Measurements from ENCODE around the gene RNF223.

DNA sequence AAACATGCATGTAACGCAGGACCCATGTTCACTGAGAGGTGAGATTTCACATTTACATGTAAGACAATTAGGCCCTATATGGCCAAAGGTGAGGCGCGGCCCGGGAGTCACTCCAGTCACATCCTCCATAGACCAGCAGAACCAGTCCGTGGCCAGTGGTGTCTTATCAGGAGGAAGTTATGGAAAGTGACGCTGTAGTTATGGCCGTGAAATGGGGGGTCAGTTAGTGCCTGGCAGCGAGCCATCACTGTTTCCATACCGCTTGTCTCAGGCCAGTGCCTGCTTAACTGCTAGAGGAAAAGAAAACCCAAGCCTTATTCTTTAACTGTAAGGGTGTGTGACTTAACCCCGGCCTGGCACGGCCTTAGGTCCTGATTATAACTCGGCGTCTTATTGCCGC, 35.6 kb upstream of the RNF223 start:
- no peak for TF ChIP-seq SUZ12 (IDR thresholded peaks at IDR 0.05)
- TF ChIP-seq BHLHE40 (IDR thresholded peaks at IDR 0.05; ENCODE audit: borderline replicate concordance): no peak
- no peak for TF ChIP-seq ELF4 (IDR thresholded peaks at IDR 0.05)
- no peak for TF ChIP-seq FOXM1 (IDR thresholded peaks at IDR 0.05; ENCODE audit: borderline replicate concordance)
- no peak for TF ChIP-seq SP1 (IDR thresholded peaks at IDR 0.05)
- TF ChIP-seq LEF1 (IDR thresholded peaks at IDR 0.05; ENCODE audit: borderline replicate concordance): no peak
- no peak for TF ChIP-seq HDGF (IDR thresholded peaks at IDR 0.05; ENCODE audit: borderline replicate concordance)
- TF ChIP-seq TARDBP (IDR thresholded peaks at IDR 0.05): no peak
- TF ChIP-seq FOXA1 (IDR thresholded peaks at IDR 0.05): no peak
- TF ChIP-seq ZNF384 (IDR thresholded peaks at IDR 0.05): no peak

All from HEK293T (cell line).